Stimulated activated CD8-positive, alpha-beta memory T cell treated with anti-CD3 and anti-CD28 coated beads, Interleukin-12 subunit alpha, Interleukin-12 subunit beta, amount 100 ng/mL, for 4 hours (primary cell): ENCODE results near the gene ADCY10.
"Not testable (repeated sequence)": the region's sequence is repeated elsewhere in the genome, so short reads cannot be mapped to it uniquely, and the experiment has no call there.

Experiments
- DNase-seq: peaks from one replicate; pipeline ENCODE4 v3.0.0-alpha.2; 2020; ENCODE audit warnings: low read depth

Gene ADCY10

DNA sequence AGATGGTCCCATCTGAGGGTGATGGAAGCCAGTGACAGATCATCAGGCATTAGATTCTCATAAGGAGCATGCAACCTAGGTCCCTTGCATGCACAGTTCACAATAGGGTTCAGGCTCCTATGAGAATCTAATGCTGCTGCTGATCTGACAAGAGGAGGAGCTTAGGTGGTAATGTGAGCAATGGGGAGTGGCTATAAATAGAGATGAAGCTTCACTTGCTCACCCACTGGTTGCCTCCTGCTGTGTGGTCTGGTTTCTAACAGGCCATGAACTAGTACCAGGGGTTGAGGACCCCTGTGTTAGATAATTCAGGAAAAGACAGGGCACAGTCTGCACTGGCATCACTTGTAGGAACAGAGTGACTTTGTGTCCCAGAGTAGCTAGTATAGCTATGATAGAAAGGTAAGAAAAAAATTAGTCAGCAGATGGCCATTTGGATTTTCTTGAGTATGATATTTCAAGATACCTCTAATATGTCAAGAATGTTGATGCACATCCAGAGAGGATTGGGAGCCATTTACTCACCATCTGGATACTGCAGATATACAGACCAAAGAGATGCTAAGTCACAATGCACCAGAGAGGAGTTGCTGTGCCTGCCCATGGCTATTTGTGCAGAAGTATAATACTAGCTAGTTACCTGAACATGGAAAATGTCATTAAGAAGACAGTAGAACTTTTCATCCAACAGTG lies 53.6 kb downstream of the ADCY10 start:
- no peak for DNase-seq

DNA sequence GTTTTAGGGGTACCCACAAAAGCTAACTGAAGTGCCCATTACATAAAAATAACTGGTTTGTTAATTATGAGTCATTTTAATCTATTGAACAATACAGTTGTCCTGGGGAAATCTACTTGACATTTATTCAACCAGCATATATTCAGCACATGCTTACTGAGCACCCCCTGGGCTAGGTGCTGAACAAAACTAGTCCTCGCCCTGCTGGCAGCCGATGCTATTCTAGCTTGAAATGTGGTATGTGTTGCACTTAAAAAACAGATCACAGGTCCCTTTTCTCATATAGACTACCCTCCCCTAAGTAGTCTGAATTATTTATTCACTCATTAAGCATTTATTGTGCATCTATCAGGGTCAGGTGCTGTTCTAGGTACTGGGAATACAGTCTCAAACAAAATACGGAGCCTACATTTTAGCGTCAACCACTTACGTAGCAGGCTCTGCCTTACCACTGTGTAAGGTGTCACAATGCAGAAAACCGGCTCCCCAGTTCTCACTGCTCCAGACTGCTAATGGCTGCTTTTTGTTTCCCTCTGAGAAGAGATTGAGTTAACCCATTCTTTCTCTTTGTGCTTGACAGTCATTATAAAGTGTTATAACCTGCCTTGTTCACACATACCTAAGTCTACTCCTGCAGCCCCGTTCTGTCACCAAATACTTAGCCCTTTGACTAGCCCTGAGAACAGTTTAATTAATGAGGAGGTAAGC lies 57.1 kb downstream of the ADCY10 start:
- DNase-seq = no peak

DNA sequence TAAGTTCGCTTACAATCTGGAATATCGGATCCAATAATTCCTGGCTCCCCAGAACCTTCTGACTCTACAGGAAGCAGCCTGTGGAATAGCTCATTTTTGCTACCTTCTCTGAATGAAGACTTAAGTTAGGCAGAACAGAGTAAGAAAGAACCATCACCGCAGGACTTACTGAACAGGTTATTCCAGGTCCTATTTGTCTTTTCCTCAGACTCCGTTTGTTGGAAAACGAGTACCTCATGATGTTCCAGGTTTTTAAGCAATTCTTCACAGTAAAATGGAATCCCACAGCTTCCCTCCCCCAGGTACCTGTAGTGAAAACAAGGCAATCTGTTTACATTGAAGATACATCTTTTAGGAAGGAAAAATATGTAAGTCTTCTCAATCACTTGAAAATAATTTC lies 59.8 kb downstream of the ADCY10 start:
- DNase-seq = no peak

DNA sequence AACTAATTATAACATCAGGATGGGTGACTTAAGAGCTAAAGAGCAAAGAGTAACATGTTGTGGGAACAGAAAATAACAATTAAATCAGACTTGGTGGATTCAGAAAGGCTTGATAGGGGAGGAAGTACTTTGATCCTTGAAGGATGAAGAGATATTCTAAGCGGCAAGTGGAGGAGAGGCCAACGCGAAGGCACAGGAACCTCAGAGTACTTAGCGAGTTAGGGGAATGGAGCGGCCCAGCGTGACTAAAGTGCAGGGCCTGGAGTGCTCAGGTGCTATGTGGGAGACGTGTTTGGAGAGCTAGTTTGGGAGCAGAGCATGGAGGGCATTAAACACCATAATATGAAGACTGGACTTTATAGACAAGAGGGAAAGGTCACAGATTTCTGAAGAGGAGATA lies 64.3 kb downstream of the ADCY10 start:
- DNase-seq = no peak

DNA sequence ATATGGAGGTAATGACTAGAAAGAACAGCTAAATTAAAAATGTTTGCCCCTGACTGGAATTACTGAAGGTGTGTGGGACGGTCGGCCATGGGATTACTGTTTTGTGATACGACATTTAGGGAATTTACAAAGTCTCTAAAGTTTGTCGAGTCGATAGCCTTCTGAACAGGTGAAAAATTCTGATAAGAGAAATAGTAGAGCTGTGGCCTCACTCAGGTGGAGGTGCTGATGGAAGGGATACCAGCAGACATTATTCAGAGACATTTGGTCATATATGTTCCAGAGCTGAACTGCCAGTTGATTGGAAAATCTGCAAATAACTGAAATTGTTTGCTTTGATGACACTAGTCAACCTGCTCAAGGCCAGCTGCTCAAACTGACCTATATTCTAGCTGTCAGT lies 71.1 kb downstream of the ADCY10 start:
- no peak for DNase-seq

DNA sequence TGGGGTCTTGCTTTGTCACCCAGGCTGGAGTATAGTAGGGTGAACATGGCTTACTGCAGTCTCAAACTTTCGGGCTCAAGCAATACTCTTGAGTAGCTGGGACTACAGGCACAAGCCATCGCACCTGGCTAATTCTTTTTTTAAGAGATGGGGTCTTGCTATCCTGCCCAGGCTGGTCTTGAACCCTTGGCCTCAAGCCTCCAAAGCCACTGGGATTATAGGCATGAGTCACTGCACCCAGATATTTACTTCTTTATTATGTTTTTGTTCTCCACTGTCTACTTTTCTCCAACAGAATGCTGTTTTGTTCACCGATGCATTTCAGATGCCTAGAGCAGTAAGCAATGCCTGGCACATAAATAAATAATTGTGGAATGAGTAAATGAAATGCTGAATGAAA lies 72.4 kb downstream of the ADCY10 start:
- no peak for DNase-seq

DNA sequence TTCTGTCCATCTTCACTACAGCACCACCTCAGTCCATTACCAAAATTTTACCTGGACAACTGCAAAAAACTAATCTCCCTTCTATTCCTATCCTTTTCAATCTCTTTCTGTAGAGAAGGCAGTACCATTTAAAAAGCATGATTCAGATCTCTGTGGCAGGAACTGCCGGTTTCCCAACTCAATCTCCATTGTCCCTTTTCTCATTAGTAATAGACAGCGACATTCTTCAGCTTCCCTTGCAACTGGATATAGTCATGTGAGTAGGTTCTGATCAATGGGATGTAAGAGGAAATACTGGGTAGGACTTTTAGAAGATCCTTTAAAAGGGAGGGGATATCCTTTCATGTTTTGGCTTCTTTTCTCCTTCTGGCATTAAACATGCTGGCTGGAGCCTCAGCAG lies 74.9 kb downstream of the ADCY10 start:
- DNase-seq = no peak

DNA sequence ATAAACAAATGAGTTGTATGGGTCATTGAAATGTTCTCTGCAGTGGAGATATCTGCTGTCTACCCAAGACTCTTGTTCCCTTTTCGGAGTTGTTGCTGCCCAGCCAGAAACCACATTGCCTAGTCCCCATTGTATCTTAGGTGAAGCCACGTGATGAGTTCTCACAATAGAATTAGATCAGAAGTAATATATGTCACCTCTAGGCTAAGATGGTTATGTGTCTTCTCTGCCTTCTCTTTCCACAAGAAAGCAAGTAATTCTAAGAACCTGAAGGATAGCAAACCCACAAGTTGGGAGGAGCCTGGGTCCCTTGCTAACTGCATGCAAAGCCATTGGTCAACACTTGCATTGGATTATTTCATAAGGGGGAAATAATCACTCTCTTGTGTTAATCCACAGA lies 76.6 kb downstream of the ADCY10 start:
- DNase-seq = no peak

DNA sequence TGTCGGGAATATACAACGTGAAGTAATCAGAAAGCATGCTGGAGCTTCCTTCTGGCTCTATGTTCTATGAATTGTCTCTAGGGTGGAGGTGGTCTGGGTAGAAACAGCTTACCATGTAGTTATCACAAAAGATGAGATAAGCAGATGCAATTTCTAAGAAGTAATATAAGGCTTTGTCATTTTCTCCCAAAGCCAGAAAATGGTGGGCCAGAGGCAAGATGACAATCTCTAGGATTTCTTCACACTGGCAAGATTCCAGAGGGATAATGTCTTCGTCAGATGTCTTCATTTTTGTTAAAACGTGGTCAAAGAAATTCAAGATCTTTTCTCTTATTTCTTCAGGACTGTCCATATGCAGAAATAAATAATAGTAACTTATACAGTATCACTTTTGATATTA lies 77.7 kb downstream of the ADCY10 start:
- DNase-seq = no peak

DNA sequence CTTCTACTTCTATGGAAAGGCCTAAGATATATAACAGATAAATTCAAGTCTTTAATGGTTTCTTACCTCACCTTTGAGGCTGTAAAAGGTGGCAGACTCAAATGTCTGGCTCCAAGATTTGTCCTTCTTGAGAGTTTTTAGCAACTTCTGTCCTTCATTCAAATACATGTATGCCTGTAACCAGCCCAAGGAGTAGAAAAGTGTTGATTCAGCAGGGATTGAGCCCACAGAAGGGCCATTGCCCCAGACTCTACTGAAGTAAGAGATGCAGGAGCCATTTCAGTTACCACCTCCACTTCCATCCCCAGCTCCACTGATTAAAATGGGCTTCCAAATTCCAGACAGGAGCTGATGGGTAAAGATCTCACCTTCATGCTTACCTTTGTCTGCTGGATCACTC lies 80.0 kb downstream of the ADCY10 start:
- DNase-seq = no peak

DNA sequence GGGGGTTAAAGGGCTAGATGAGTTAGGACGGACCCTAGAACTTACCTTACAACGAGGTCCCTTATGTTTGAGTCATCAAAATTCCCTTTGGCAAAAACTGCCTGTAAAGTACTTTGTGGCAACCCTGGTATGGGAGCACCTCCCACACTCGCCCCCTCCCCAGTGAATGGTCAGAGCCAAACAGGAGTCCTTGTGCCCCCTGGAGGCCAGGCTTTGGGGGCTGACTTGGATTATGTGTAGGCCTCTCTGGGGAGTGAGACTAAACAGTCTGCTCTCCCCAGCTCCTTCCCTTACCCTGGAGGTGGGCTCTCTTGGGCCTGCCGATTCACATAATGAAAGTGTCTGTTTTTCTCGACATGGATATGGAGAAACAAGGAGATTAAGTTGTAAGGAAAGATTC lies 81.2 kb downstream of the ADCY10 start:
- DNase-seq = no peak

DNA sequence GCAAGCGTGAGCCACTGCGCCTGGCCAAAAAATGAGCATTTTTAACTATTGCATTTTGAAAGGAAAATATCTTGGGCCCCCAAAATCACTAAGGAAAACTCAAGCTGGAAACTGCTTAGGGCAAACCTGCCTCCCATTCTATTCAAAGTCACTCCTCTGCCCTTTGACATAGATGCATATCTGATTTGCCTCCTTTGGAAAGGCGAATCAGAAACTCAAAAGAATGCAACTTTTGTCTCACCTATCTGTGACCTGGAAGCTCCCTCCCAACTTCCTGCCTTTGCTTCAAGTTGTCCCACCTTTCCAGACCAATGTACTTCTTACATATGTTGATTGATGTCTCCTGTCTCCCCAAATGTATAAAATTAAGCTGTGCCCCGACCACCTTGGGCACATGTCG lies 83.3 kb downstream of the ADCY10 start:
- DNase-seq = not testable (repeated sequence)

DNA sequence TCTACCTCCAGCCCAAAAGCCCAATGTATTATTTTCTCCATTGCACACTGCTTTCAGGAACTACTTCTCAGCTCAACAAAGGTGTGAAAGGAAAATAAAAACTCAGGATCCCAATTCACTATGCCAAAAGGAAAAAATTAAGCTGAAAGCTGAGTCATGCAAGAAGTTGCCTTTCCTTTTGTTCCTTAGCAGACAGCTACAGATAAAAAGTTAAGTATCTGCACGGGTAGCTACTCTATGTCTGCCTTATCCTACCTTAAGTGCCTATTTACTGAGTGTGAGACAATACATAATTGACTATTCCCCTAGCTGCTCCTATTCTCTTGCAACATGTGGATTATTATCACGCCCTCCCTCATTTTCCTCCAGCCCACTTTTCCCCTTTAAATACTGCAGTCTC lies 84.1 kb downstream of the ADCY10 start:
- no peak for DNase-seq

DNA sequence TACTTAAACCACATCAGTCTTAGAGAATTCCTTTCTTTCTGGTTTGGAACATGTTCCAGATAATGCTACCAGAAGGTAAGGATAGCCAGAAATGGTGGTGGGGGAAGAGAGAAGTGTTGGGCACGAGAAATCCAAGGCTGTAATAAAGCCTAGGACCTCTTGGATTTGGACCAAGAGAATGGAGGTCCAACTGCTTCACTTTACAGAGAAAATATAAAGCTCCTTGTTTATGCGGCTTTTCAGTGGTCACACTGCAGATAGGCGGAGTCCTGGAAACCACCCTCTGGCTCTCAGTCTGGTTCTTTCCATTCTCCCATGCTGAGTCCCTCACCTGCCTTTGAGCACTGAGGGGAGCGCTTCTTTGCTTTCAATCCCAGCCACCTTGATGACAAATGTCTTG lies 87.8 kb downstream of the ADCY10 start:
- DNase-seq = no peak

DNA sequence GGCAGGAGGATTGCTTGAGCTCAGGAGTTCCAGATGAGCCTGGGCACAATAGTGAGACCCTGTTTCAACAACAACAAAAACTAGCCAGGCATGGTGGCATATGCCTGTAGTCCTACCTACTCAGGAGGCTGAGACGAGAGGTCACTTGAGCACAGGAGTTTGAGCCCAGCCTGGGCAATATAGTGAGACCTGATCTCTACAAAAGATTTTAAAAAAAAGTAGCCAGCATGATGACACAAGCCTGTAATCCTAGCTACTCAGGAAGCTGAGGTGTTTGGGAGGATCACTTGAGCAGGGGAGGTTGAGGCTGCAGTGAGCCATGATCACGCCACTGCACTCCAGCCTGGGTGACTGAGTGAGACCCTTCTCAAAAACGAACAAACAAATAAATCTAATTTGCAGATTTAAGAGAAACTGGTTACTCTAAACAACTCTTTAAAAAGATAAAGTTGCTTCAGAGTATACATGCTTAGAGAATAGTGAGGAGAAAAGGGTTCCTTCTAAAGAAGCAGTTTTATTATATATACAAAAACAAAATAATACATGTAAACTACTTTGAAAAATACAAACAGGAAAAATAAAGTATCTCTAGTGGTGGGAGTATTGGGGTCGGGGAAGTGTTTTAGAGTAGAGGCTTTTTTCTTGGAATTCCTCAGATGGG lies 88.4 kb downstream of the ADCY10 start:
- no peak for DNase-seq

DNA sequence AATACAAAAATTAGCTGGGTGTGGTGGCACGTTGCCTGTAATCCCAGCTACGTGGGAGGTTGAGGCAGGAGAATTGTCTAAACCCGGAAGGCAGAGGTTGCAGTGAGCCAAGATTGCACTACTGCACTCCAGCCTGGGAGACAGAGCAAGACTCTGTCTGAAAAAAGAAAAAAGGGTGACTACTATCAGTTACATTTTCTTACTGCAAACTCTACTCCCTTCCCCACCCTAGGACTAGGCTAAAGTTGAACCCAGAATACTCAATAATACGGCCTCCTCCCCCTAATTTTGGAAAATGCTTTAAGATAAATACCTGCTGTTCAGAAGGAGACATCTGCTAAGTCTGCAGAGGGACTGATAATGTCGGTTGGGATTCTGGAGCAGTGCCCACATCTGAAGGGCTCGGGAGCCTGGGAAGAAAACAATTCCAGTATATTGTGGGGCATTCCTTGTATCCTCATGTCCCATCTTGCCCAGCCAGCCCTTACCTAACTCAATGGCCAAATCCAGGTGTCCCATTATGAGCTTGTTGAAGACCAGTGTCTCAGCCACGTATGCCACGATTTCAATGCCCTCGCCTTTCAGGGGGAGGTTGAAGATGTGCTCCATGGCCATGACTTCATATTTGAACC lies 89.7 kb downstream of the ADCY10 start:
- DNase-seq = no peak

DNA sequence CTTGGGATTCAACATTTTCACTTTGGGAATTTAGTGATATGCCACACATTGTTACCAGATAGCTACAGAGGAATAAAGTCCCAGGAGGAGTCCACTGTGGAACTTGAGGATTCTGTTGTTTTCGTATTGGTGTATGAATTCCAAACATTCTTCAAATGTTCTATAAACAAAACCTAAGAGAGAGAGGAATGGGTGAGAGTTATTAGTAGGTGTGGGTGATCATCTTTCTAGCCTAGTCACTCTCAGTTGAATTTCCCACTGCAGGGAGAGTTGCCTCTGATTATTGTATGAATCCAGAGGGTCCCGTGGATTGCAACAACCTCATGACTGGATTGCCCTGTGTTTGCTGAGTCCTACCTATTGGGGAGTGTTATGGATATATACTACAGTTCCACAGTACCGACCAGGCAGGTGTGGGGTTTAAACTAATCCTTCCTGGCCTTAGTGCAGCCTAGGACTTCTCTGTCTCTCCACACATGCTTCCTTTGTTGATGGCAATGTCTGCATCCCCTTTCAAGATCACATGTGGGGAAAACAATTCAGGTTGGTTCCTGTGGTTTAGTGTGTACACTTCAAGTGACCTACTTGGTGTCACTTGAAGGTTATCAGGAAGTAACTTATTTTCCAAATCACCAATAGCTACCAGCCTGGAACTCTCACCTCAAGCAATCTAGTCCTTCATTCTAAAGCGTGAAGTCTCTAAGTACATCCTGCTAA lies 91.8 kb downstream of the ADCY10 start:
- no peak for DNase-seq

DNA sequence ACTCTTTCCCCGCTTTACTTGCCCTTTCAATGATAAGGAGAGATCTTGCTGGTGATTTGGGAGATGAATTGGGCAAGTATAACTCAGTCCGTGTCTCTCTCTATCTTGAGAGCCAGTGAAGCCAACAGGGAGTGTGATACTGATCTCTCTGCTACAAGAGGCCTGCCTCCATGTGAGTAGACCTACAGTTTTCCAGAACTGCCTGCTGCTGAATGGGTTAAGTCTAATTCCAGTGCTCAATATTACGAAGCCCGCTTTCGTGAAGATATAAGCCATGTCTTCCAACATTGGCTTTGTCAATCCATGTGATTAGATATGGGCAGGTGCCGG lies 92.6 kb downstream of the ADCY10 start:
- no peak for DNase-seq

DNA sequence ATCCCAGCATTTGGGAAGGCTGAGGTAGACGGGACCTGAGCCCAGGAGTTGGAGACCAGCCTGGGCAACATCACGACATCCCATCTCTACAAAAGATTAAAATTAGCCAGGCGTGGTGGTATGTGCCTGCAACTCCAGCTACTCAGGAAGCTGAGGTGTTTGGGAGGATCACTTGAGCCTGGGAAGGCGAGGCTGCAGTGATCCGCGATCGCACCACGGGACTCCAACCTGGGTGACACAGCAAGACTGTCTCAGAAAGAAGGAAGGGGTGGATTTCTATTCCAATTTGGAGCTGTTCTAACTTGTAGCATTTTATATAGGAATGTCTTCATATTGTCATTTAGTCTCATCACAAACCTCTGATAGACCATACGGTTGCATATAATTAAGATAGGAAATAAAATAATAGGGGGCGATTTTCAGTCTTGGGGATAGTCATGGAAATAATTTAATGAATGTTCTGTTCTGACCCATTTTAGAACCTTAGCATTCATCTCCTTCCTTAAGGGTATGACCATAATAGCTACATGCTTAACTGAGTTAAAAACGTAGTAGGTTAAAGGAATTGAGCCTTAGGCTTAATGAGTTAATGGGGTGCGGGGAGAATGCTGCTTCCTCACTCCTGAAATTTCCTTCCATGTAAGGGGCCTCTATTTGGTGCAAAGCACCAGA lies 93.1 kb downstream of the ADCY10 start:
- no peak for DNase-seq

DNA sequence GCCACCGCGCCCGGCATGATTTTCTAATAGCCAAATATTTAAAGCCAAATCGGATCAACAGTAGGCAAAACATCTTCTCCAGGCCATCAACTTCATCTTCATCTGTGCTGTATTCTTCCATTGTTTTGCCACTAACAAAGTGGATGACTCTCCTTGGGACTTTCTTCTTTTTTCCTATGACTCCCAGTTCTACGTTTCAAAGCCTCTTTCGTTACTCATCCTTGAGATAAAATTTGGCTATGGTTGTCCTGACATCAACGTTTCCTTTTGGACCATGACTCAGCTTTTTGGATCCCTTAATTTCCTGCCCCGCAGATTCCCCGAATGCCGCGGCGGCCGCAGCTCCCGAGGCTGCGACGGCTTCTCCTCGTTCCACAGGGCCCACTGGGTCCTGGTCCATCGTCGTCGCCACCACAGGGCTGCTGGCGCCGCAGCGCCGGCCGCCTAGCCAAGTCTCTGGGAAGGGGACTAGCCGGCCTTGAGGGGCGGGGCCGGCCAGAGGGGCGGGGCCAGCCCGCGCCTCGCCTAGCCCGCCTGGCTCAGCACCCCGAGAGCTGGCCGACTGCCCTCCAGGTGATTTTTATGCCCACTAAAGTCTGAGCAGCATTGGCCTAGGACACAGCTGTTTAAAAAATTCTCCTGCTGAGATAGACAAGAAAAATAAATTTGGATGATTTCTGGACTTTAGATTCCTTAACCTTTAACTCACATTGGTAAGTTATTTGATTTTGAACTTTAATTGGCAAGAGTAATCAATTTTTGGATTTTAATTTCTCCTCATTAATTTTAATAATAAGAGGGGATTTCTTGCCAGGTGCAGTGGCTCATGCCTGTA lies 93.9 kb downstream of the ADCY10 start:
- no peak for DNase-seq

DNA sequence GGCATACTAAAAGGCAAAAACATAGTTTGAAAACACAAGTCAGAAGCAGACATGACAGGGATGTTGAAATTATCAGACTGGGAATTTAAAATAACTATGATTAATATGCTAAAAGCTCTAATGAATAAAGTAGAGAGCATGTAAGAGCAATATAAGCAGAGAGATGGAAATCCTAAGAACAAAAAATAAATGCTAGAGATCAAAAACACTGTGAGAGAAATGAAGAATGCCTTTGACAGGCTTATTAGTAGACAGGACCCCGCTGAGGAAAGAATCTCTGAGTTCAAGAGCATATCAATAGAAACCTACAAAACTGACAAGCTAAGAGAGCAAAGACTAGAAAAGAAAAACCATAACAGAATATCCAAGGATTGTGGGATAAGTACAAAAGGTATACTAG lies 98.3 kb downstream of the ADCY10 start:
- no peak for DNase-seq
